K562 (cell line): ENCODE results near the gene BDH1. TPM values are rescaled to one million over a fixed set of nuclear protein-coding genes. Genes with fewer than 3 reads are reported as not detected.

ENCODE experiments used
- ATAC-seq: fragments of 200-7000 bp; cut with Tn5 transposase; 3 replicates; pipeline ENCODE4 v1.9.1; 2020; ENCODE audit warnings: moderate library complexity
- BruUV-seq: library from RNA; stranded (reverse); fragments of 400-500 nt; replicated peaks from 2 replicates; lab custom pipeline; 2021; lab: Mats Ljungman, UMichigan
- CTCF ChIA-PET: fragments of 300-600 bp; formaldehyde crosslinking; extraction: SDS; loops from one replicate; lab custom pipeline; 2021; ENCODE audit warnings: low intra/inter-chr PET ratio; lab: Yijun Ruan, JAX
- POLR2A ChIA-PET: fragments of 300-600, 350-650 bp; sonication (Branson Sonifier 250); formaldehyde crosslinking; extraction: SDS; loops from one replicate; lab custom pipeline; 2021; ENCODE audit warnings: antibody characterized with exemption, inconsistent platforms; lab: Yijun Ruan, JAX
- DNase-seq, 4 experiments: peaks; one replicate each; pipeline versions ENCODE4 v3.0.0 to v3.0.0-alpha.2; 2011 to 2018; ENCODE audit warnings: low spot score in 3 of 4, mixed read lengths in 3 of 4; ENCODE audit errors: extremely low read depth in 1 of 4
- FAIRE-seq: peaks from 2 replicates; lab custom pipeline; 2011; peaks lifted over from hg19 to GRCh38; lab: Jason Lieb, UNC
- H2AFZ ChIP-seq: 2 replicates; pipeline ENCODE4 v1.6.0; 2011; ENCODE audit warnings: low read depth, low read length, control low read depth, inconsistent platforms
- H3K27ac ChIP-seq: fragments of 200-600 bp; 3 replicates; pipeline ENCODE4 v1.8.0; 2011; ENCODE audit warnings: low read depth, mild to moderate bottlenecking, control low read depth, inconsistent platforms, low read length, moderate library complexity, mixed read lengths; ENCODE audit errors: extremely low read depth
- H3K27me3 ChIP-seq, 2 experiments: fragments of 300-600 bp in 1 of 2; 2 replicates in 1 of 2; 3 replicates in 1 of 2; pipeline versions ENCODE4 v1.6.0 to v1.8.0; 2011; ENCODE audit warnings: inconsistent platforms in 2 of 2, low read length in 2 of 2, mild to moderate bottlenecking in 1 of 2, mixed read lengths in 1 of 2, moderate library complexity in 1 of 2; ENCODE audit not compliant: control insufficient read depth in 2 of 2, insufficient read depth in 2 of 2
- H3K36me3 ChIP-seq: fragments of 300-600 bp; 3 replicates; pipeline ENCODE4 v1.8.0; 2011; ENCODE audit warnings: mild to moderate bottlenecking, low read length, inconsistent platforms; ENCODE audit not compliant: control insufficient read depth, insufficient read depth
- H3K4me1 ChIP-seq, 2 experiments: fragments of 200-600 bp in 1 of 2; replicated peaks in 1 of 2; 2 replicates in 1 of 2; 3 replicates in 1 of 2; pipeline versions ENCODE4 v1.5.1 to v1.8.0; 2011; ENCODE audit warnings: inconsistent platforms in 2 of 2, low read length in 2 of 2, mild to moderate bottlenecking in 1 of 2, mixed read lengths in 1 of 2, moderate library complexity in 1 of 2; ENCODE audit not compliant: control insufficient read depth in 2 of 2, insufficient read depth in 2 of 2
- H3K4me2 ChIP-seq: 2 replicates; pipeline ENCODE4 v1.6.1; 2011; ENCODE audit warnings: low read length, control low read depth, inconsistent platforms, mixed read lengths; ENCODE audit not compliant: insufficient read depth
- H3K4me3 ChIP-seq: fragments of 200-600 bp; sonication (generic), shearing (Covaris generic); 2 replicates; pipeline ENCODE4 v1.5.1; 2016; ENCODE audit warnings: control low read depth, inconsistent platforms
- H3K79me2 ChIP-seq: fragments of 200-600 bp; 3 replicates; pipeline ENCODE4 v1.8.0; 2011; ENCODE audit warnings: low read length, inconsistent platforms; ENCODE audit not compliant: control insufficient read depth, insufficient read depth
- H3K9ac ChIP-seq, 2 experiments: 2 replicates each; pipeline versions ENCODE4 v1.6.0 to v1.6.1; 2011; ENCODE audit warnings: low read depth in 2 of 2, low read length in 2 of 2, control low read depth in 1 of 2, inconsistent platforms in 1 of 2, mild to moderate bottlenecking in 1 of 2, mixed read lengths in 1 of 2; ENCODE audit not compliant: insufficient read depth in 1 of 2
- H3K9me1 ChIP-seq: one replicate; pipeline ENCODE4 v1.6.0; 2011; ENCODE audit warnings: inconsistent platforms, mild to moderate bottlenecking, low read length, moderate library complexity; ENCODE audit not compliant: control insufficient read depth, insufficient read depth
- H3K9me3 ChIP-seq: replicated peaks from 2 replicates; pipeline ENCODE4 v1.5.1; 2011; ENCODE audit warnings: low read depth, low read length, inconsistent platforms; ENCODE audit not compliant: control insufficient read depth, insufficient read depth
- H4K20me1 ChIP-seq: replicated peaks from 2 replicates; pipeline ENCODE4 v1.6.1; 2011; ENCODE audit warnings: low read length, inconsistent platforms, mixed read lengths; ENCODE audit not compliant: control insufficient read depth, insufficient read depth
- BRCA1 ChIP-seq, 2 experiments: fragments of 450-650 bp in 1 of 2; sonication (generic) in 1 of 2; formaldehyde crosslinking in 1 of 2; IDR thresholded peaks; 2 replicates each; pipeline versions ENCODE4 v1.5.0 to v1.6.1; 2017 to 2020; ENCODE audit warnings: mild to moderate bottlenecking in 1 of 2, missing genetic modification reagents in 1 of 2
- OTX1 ChIP-seq: fragments of 450-650 bp; formaldehyde crosslinking; IDR thresholded peaks from 2 replicates; pipeline ENCODE4 v1.4.0; 2022; ENCODE audit warnings: mild to moderate bottlenecking
- RFX1 ChIP-seq: fragments of 450-650 bp; IDR thresholded peaks from 2 replicates; pipeline ENCODE4 v1.6.1; 2016; ENCODE audit warnings: mild to moderate bottlenecking, moderate library complexity
- SMAD4 ChIP-seq: fragments of 250-450 bp; sonication (Bioruptor Pico); conservative IDR thresholded peaks from 2 replicates; pipeline ENCODE4 v1.8.0; 2021; ENCODE audit warnings: inconsistent platforms, mild to moderate bottlenecking, moderate library complexity
- TEAD2 ChIP-seq: fragments of 450-650 bp; IDR thresholded peaks from 2 replicates; pipeline ENCODE4 v1.6.1; 2016; ENCODE audit warnings: missing genetic modification characterization, control low read depth, missing compliant biosample characterization
- ZBTB11 ChIP-seq, 3 experiments: fragments of 200-800 bp in 1 of 3; fragments of 250-450 bp in 1 of 3; fragments of 450-650 bp in 1 of 3; sonication (Bioruptor Pico) in 1 of 3; sonication (Bioruptor generic) in 1 of 3; formaldehyde crosslinking in 1 of 3; IDR thresholded peaks; 2 replicates each; pipeline versions ENCODE4 v1.6.1 to v1.8.0; 2016 to 2022; ENCODE audit warnings: mild to moderate bottlenecking in 2 of 3, missing genetic modification characterization in 2 of 3, missing compliant biosample characterization in 1 of 3, moderate library complexity in 1 of 3
- in situ Hi-C: fragments of 300-500 bp; cut with MboI; formaldehyde crosslinking; loops from 4 replicates; pipeline ENCODE4 v1.15.0; 2018; ENCODE audit warnings: inconsistent platforms, mixed read lengths
- intact Hi-C: fragments of 100-400 bp; cut with micrococcal nuclease; formaldehyde crosslinking; loops from 2 replicates; pipeline ENCODE4 v1.14.2; 2022
- polyA plus RNA-seq, 8 experiments: library from polyadenylated mRNA; depleted of rRNA in 4 of 8; stranded (reverse) in 5 of 8; unstranded in 3 of 8; fragments of >200 nt; fragmentation: Nextera tagmentation in 2 of 8; fragmentation: Illumina TruSeq in 1 of 8; extraction: Ambion mirVana in 2 of 8; extraction: Trizol in 1 of 8; gene quantifications; 2 replicates each; pipeline versions ENCODE4 v1.2.1 to v1.2.3, GENCODE V29; 2011 to 2014; ENCODE audit warnings: inconsistent platforms in 1 of 8, missing spikeins in 1 of 8
- total RNA-seq, 7 experiments: library from RNA; depleted of rRNA in 6 of 7; stranded (reverse); fragments of >200 nt in 6 of 7; fragmentation: Illumina TruSeq in 2 of 7; extraction: Trizol in 2 of 7; gene quantifications; 2 replicates each; pipeline versions ENCODE4 v1.2.1 to v1.2.3, GENCODE V29; 2011 to 2021; ENCODE audit warnings: low replicate concordance in 1 of 7

Gene BDH1
- total and polyA plus RNA-seq, 9 of the 15 experiments (the other 6 are each of a cell fraction or from before 2014, with no cell fraction given): 0.07 to 0.89 (median 0.12) TPM; not detected in 3

GRCh38 chr3:197500812-197501211 lies 55.0 kb downstream of the BDH1 start:
- TF ChIP-seq OTX1: no peak
- no peak for TF ChIP-seq BRCA1 (IDR thresholded peaks at IDR 0.05)
- TF ChIP-seq BRCA1 (CRISPR knock-in tag; IDR thresholded peaks at IDR 0.05): no peak
- no peak for TF ChIP-seq TEAD2 (tag)
- TF ChIP-seq RFX1: no peak
- TF ChIP-seq ZBTB11 (CRISPR knock-in tag; IDR thresholded peaks at IDR 0.05): no peak
- no peak for TF ChIP-seq SMAD4 (CRISPR knock-in tag)
- TF ChIP-seq, all 486 proteins: peak for 0
- intact Hi-C loops: loop anchor here (10.0 kb wide), 1 partner anchor 276 kb away; no protein-coding TSS in a partner anchor
- Histone ChIP-seq H3K4me3 (no peak overlapping the region), H2AFZ (no peak overlapping the region), H3K27me3 (peaks cover 0 to 20% of the 10 kb centered on the region in 2 experiments; a peak in 3 of 5 replicates), H3K27ac (no peak overlapping the region), H3K4me2 (no peak overlapping the region), H3K79me2 (no peaks in the 10 kb centered on the region), H3K9me3 (no peaks in the 10 kb centered on the region), H3K36me3 (no peaks in the 10 kb centered on the region), H4K20me1 (no peaks in the 10 kb centered on the region), H3K9ac (no peak overlapping the region), H3K9me1 (no peaks in the 10 kb centered on the region), H3K4me1 (peaks cover 6 to 13% of the 10 kb centered on the region in 2 experiments; a peak in 4 of 5 replicates)
- FAIRE-seq: no peak
- no peak for ATAC-seq
- no TSS peak for BruUV-seq
- no peak for DNase-seq
- CTCF ChIA-PET: no interaction called here
- POLR2A ChIA-PET: interaction anchor here (1.0 kb wide), 1 partner anchor 10 kb away, joined by 3 read pairs; no protein-coding TSS in a partner anchor
- in situ Hi-C loops: loop anchor here (25.0 kb wide), 2 partner anchors 239 to 514 kb away; no protein-coding TSS in a partner anchor
